DLD1 (cell line): ENCODE measurements around the gene RAB35.

Experiments
- in situ Hi-C: cut with HindIII; loops from 2 replicates; pipeline ENCODE4 v1.10.0; 2017; ENCODE audit warnings: low sequenced_read_pairs

Gene RAB35

DNA sequence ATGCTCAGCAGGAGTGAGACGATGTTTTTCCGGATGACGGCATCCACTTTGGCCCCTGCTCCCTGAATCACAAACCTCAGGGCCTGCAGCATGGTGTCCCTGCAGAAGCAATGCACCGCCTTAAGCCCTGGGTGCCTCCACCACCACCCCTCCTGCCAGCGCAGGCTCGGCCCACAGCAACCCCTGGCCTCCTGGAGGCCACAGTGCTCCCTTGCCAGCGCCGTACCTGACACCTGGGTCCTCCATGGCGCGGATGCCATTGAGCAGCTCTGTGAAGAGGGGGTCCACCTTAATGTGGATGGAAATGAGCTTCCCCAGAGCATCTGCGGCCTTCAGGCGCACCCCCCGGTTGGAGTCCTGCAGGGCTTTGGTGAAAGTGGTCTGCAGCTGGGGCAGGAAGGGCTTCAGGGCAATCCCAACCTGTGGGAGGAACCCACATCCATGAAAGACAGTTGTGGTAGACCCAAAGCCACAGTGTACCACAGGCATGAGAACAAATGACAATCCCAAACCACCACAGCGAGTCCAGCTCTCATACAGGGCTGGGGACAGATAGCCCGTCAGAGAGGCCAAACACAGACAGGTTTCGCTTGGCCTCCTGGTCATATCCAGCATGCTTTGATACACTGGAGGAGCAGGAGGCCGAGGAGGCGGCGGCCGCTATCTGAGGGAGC, 17.9 kb upstream of the RAB35 start:
- in situ Hi-C loops: no loop called here

GRCh38 chr12:120132863-120133385, 16.4 kb upstream of the RAB35 start:
- in situ Hi-C loops: no loop called here

- in situ Hi-C loops: no loop called here
Observed at GRCh38 chr12:120132054-120132836, 15.7 kb upstream of the RAB35 start.

DNA sequence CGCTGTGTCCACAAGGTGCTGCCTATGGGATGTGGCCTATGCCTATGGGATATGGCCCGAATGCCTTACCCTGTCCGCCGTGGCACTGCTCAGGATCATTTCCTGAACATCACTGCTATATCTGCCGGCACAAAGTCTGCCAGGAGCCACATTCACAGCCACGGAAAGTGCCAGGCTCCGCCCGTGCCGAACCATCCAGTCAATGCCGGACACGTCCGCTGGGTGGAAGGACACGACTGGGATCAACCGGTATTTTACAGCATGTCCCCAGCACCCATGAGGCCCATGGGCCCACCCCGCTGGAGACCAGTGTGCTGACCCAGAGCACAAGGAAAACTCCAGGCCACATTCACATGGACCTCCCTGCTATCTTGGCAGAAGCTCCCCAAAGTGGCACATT, 14.6 kb upstream of the RAB35 start:
- in situ Hi-C loops: no loop called here

DNA sequence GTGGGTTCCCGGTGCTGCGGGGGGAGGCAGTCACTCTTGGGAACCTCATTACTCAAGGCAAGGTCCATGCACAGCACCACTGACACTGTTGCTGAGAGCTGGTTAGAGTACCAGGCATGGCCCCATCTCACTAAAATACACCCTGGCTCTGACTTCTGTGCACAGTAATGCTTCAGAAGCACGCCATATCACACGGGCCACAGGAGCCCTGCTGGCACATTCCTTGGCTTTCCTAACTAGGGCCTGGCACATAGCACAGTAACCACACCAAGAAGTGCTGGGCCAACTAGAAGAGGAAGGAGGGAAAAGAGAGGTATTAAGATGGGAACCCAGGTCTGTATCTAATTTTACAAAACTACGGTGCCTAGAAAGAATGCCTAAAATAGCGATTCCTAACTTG, 13.5 kb upstream of the RAB35 start:
- in situ Hi-C loops: no loop called here

DNA sequence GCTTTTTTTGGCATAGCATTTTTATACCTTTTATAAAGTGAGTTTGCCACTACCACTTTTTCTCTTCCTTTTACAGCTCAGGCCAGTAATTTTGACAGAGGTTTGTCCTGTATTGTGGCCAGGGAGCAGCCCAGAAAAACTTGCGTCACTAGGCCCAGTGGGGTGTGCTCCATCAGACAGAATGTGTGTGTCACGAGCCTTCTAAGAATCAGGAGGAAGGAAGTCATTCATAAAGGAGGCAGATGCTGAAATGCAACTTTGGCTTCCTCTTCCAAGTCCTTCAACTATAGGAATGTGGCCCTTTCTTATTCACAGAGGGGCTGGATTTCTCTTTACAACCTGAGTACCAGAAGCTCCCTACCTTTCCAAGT, 10.1 kb upstream of the RAB35 start:
- in situ Hi-C loops: no loop called here

DNA sequence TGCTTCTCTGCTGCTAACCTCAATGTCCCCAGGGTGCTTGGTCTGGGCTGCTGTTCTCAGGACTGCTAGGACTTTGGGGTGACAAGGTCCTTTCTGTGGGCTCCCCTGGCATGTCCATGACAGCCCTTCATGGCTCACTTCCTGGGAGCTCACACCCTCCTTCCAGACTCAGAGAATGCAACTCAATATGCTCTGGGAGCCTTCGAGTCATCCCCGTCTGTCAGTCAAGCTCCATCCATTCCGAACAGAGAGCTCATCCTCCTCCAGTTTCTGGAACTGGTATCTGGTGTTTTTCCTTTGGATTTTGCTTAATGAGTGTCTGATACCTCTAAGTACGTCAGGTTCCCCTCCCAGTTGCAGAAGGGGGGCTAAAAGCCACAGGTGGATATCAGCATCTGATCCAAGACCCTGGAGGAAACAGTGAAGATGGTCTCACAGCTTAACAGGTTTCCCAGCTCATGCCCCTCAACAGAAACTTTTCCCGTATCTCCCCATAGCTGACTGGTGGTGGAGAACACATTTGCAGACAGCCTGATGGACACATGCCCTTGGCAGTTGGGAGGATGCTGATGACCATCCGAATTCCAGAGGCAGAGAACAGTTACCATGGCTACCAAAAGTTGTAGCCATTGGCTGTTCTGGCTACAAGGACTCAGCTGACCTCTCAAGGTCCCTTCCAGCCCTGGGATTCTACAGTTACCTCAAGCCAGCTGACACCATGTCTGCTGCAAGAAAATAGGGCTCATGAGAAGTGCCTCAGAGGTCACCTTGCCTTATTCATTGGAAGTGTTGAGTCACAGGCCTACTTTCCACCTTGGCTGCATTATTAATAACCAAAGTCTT, 9.5 kb upstream of the RAB35 start:
- in situ Hi-C loops: no loop called here

DNA sequence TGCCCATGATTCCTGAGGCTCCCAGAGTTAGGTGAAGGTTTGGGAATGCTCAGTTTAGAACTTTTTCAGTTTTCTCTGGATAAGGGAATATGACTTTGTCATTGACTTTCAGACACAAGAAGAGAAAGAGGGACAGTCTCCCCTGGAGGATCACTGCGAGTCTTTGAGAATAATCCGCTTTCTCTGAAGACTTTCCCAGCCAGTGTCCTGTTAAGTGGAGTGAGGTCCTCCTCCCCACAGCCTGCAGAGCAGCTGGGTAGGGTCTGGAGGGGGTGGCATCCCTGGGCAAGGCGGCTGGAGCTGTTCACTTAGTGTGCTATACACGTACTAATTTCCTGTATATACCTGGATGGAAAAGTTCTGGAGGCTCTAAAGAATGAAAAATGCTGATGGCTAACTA, 8.5 kb upstream of the RAB35 start:
- in situ Hi-C loops: no loop called here

GRCh38 chr12:120121766-120122293, 5.3 kb upstream of the RAB35 start:
- in situ Hi-C loops: no loop called here

GRCh38 chr12:120121343-120121742, 4.8 kb upstream of the RAB35 start:
- in situ Hi-C loops: no loop called here

DNA sequence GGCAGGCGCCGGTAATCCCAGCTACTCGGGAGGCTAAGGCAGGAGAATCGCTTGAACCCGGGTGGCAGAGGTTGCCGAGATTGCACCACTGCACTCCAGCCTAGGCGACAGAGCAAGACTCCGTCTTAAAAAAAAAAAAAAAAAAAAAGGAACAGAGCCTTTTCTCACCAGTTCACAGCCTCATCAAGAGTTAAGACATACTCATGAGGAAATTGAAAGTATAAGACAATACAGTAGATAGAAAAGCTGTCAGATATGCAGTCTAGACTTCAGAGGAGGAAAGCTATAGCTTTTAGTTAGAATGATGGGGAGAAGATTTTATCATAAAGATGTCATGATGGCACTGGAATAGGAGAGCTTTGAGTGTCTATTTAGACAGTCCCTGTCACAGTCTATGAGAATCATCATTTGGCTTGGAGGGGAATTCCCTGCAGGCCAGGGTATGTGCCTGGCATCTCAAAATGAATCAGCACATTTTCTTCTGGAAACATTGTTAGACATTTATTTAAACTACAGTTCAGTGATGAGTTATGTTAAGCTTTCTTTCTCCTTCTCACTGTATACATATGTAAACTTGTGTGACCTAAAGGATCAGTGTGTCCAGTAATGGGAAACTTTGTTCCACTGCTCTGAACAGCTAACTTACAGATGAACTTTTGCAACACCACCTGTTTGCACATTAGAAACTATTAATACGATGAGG, 2.9 kb upstream of the RAB35 start:
- in situ Hi-C loops: no loop called here

- in situ Hi-C loops: no loop called here
Observed at GRCh38 chr12:120118321-120119061, 1.9 kb upstream of the RAB35 start.

GRCh38 chr12:120117961-120118320, 1.4 kb upstream of the RAB35 start:
- in situ Hi-C loops: no loop called here

GRCh38 chr12:120116792-120117651, 469 bp upstream of the RAB35 start:
- in situ Hi-C loops: no loop called here

- in situ Hi-C loops: no loop called here
Observed at GRCh38 chr12:120115692-120116440, 687 bp downstream of the RAB35 start.

- in situ Hi-C loops: no loop called here
Observed at GRCh38 chr12:120115066-120115465, 1.5 kb downstream of the RAB35 start.

DNA sequence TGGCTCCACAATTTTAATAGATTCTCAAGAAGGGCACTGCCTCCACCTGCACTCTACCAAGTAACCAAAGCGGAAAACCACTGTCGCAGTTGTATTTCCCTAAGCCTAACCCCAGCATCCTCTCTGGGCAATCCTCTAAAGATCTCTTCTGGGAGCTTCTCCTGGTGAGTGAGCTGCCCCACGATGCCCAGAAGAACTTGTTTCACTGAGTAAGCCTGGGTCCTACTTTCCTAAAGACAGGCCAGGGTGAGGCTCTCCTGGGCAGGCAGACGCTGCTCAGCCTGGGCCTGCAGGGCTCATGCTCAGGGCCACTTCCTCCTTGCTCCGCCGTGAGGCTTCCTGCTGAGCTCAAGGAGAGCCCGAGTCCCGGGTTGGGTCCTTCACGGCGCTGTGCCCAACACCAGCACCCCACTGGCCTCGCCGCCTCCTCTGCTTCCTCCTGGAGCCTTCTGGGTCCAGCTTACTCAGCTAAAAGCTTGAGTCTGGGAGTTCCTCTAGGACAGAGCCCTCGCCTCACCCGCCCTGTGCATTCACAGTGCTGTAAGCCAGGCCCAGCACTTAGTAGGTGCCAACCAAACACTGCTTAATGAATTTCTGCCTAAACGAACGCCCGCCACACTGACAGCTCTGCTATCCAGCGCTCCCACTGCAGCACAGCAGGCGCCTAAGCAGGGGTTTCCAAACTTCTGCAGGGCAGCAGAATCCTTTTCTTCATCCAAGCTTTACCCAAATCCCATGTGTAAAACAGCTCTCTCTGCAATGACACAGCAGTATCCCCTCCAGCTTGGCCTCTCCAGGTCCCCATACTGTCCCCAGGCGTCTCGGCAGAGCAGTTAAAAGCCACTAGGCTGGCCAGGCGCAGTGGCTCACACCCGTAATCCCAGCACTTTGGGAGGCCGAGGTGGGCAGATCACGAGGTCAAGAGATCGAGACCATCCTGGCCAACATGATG, 5.7 kb downstream of the RAB35 start:
- in situ Hi-C loops: no loop called here
